IPS DF 6.9 (cell line): ENCODE data around the gene FAM78B.

Experiments used
- DNase-seq: peaks from one replicate; pipeline ENCODE4 v3.0.0-alpha.2; 2013; ENCODE audit warnings: low read depth, low spot score
- H3K27ac ChIP-seq: one replicate; pipeline ENCODE4 v1.5.1; 2013; ENCODE audit warnings: low read length, control low read depth
- H3K27me3 ChIP-seq: 2 replicates; pipeline ENCODE4 v1.6.1; 2013; ENCODE audit warnings: mild to moderate bottlenecking, low read length; ENCODE audit not compliant: control insufficient read depth, insufficient read depth
- H3K36me3 ChIP-seq: 2 replicates; pipeline ENCODE4 v1.6.1; 2013; ENCODE audit warnings: low read length; ENCODE audit not compliant: control insufficient read depth, insufficient read depth
- H3K4me1 ChIP-seq: 2 replicates; pipeline ENCODE4 v1.6.1; 2013; ENCODE audit warnings: low read length; ENCODE audit not compliant: control insufficient read depth, insufficient read depth
- H3K4me3 ChIP-seq: 2 replicates; pipeline ENCODE4 v1.5.1; 2013; ENCODE audit warnings: mild to moderate bottlenecking, low read length
- H3K9me3 ChIP-seq: 2 replicates; pipeline ENCODE4 v1.6.1; 2013; ENCODE audit warnings: low read length, inconsistent platforms; ENCODE audit not compliant: control insufficient read depth, insufficient read depth
- WGBS: extraction: QIAGEN DNeasy Blood & Tissue Kit; methylation state at CpG from one replicate; pipeline ENCODE4 v1.1.7; 2013; ENCODE audit warnings: mixed read lengths, missing lambda C conversion rate; ENCODE audit not compliant: insufficient read length, insufficient coverage; 5-methylcytosine and 5-hydroxymethylcytosine counted together

Gene FAM78B

DNA sequence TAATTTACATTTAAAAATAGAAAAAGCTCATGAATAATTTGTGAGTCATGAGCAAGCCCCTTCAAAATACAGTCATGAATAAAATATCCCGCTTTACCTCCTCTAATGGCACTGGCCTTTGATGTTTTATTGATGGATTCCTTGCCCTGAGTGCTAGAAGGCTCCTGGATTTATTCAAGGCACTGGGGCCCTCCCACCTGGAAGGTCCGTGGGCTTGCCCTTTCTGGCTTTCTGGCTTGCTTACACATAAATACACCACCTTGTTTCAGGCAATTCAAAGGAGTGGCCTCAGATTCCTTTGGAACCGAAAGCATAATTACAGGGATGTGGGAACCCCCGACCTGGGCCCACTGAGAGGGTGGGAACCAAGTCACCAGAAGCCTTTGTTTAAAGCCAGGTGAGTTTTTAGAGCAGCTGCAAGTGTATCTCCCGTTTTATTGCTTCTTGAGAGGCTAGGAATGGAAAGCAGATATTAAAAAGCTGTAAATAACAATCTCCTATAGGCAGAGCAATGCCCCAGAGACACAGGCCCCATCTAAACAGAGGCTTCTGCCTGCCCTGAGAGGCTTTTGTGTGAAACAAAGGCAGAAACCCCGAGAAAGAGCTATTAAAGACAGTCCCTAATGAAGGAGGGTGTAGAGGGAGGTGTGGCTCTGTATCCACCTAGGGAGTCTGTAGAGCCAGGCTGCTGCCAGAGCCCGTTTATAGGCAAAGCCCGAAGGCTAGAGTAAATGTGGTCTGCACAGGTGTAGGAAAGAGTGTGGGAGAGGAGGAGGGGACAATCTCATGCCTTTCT is 126.4 kb downstream of the FAM78B start:
- H3K9me3 ChIP-seq, result no peaks in the 10 kb centered on the region
- H3K27me3 ChIP-seq, result no peaks in the 10 kb centered on the region
- no peak overlapping the region for H3K27ac ChIP-seq
- H3K36me3 ChIP-seq, result no peaks in the 10 kb centered on the region
- no peak overlapping the region for H3K4me3 ChIP-seq
- WGBS, result no CpG with 5 or more reads among the region's 8 CpGs
- DNase-seq, result no peak
- H3K4me1 ChIP-seq, result no peaks in the 10 kb centered on the region

DNA sequence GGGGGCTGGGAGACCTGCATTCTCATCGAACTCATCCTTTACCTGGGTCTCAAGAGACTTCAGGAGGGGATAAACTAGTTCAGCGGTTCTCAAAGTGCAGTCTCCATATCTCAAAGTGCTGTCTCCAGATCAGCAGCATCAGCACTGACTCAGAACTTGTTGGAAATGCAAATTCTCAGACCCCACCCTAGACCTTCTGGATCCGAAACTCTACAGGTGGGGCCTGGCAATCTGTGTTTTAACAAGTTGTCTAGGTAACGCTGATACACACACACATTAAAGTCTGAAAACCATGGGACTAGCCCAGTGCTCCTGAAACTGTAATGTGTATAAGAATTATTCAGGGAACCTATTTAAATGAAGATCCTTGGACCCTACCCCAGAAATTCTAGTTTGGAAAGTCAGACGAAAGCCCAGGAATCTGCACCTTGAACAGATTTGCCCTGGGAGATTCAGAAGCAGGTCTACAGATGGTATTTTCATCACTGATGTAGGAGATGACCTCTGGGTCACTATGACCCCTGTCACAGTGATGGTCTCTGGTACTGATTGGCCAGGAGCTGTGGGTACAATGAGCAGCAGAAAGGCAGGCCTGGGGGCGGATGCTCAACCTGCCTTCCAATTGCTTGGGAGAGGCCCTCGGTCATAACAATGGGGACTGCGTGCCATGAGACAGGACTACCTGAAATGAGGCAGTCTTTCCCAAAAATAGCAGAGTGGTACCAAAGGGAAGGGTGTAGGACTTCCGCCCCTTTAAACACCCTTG is 127.2 kb downstream of the FAM78B start:
- Histone ChIP-seq H3K4me3 (no peak overlapping the region), H3K27ac (no peak overlapping the region), H3K36me3 (no peaks in the 10 kb centered on the region), H3K4me1 (no peaks in the 10 kb centered on the region), H3K9me3 (no peaks in the 10 kb centered on the region), H3K27me3 (no peaks in the 10 kb centered on the region)
- WGBS, result no CpG with 5 or more reads among the region's 9 CpGs
- no peak for DNase-seq

DNA sequence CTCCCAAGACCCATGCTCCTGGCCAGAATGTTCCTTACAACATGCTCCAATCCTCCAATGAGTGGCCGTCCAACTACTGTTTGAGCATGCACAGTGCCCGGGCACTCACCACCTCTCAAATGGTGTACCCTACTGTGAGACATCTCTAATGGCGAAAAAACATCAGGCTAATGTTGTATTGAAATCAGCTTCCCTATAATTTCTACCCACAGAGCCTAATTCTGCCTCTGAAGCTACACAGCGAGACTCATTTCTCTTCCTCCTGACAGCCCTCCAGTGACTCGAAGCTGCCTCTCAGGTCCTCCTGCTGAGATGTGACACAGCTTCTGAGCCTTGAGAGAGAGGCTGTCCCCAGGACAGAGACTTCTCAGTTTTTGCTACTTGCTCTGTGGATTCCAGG is 130.7 kb downstream of the FAM78B start:
- Histone ChIP-seq H3K36me3 (no peaks in the 10 kb centered on the region), H3K4me3 (no peak overlapping the region), H3K27me3 (no peaks in the 10 kb centered on the region), H3K9me3 (no peaks in the 10 kb centered on the region), H3K27ac (no peak overlapping the region), H3K4me1 (no peaks in the 10 kb centered on the region; the same call in 1 of the 2 replicates)
- no peak for DNase-seq
- WGBS, result no CpG with 5 or more reads among the region's 5 CpGs

DNA sequence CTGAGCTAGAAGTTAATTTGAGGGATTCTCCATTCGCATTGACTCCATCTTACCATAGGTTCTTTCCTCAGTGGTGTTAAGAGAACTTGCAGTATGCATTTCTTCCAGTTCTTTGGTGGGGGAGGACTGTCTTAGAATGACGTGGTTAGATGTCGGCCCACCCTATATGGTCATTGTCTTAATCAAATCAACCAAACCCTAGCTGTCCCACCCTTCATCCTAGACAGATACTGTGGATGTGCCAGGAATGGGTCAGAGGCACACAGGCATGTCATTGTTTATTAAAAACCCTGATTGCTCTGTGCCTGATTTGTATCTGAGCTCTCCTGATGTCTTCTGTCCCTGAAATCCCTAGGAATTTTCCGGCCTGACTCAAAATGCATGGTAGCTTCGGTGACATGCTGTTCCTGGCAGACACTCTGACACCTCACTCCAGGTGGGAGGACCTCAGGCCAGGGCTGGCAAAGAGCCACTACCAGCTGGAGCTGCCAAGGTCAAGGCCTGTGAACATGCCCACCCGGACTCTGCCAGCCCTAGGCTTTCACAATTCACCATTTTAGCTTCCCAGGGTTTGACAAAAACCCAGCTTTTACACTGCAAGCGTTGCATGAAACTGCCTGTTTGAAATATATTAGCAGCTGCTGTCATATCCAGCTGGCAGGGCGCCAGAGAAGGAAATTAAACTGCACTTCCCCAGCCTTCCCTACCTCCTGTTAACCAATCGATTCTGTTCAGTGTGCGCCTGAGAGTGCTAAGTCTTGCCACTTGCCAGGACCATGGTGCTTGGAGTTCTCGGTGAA is 134.0 kb downstream of the FAM78B start:
- Histone ChIP-seq H3K4me3 (no peak overlapping the region), H3K27me3 (no peaks in the 10 kb centered on the region), H3K36me3 (no peaks in the 10 kb centered on the region), H3K4me1 (no peaks in the 10 kb centered on the region; the same call in 1 of the 2 replicates), H3K27ac (no peak overlapping the region), H3K9me3 (no peaks in the 10 kb centered on the region)
- WGBS, result no CpG with 5 or more reads among the region's 11 CpGs
- no peak for DNase-seq

DNA sequence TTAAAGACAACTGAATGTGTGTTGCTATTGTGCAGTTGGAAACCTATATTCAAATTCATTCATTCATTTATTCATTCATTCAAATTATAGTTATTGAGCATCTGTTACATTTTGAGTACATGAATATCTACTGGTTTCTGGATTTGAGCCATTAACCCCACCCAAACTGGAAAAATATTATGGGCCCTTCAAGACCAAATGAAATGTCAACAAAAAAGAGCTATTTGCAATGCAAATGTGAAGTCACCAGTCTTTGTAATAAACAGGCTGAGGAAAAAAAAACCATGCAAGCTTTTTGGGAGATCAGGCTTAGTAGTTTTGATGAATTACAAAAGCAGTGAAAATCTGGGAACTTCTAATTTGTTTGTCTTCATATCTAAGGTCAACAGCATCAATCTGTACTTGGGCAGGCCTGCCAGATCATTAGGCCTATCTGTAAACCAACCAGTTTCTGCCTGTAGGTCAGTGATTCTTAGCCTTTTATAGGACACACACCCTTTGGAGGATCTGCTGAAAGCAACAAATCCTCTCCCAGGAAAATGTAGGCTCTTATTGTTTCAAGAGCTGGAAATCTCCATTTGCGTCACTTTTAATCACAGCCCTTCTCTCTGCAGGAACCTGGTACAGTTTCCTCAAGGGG is 134.7 kb downstream of the FAM78B start:
- DNase-seq, result no peak
- Histone ChIP-seq H3K27ac (no peak overlapping the region), H3K4me1 (no peaks in the 10 kb centered on the region; the same call in 1 of the 2 replicates), H3K27me3 (no peaks in the 10 kb centered on the region), H3K4me3 (no peak overlapping the region), H3K9me3 (no peaks in the 10 kb centered on the region), H3K36me3 (no peaks in the 10 kb centered on the region)
- no CpG with 5 or more reads among the region's 1 CpG for WGBS

DNA sequence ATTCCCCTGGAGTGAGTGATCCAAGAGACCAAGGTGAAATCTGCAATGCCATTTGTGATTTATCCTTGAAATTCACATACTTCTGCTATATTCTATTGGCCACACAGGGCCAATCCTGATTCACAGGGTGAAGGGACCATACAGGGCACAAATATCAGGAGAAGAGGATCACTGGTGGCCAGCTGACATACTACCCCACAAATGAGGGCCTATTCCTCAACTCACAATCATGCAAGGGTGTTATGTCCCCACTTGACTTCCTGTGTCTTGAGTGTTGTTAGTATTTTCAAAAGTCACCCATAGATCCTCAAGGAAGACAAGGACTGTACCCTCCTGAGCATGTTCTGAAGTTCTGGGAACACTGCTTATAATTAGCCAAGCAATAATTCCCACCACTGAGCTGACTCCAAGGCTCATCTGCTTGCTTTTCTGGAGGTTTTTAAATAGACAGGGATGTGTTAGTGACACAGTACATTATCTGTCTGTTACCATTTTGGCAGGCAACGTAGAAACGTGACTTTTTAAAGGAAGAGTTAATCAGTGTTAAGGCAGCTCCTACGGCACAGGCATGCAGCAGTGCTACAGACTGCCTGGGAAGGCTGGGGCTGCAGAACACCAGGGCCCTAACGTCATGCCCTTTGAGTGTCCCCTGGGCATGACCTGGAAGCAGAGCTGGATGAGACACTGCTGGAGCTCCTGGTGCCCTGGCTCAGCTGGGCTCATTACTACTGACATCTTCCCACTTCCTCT is 137.4 kb downstream of the FAM78B start:
- Histone ChIP-seq H3K4me1 (no peaks in the 10 kb centered on the region; the same call in 1 of the 2 replicates), H3K4me3 (no peak overlapping the region), H3K9me3 (no peaks in the 10 kb centered on the region), H3K27ac (no peak overlapping the region), H3K36me3 (no peaks in the 10 kb centered on the region), H3K27me3 (no peaks in the 10 kb centered on the region)
- no peak for DNase-seq
- WGBS, result no CpG with 5 or more reads among the region's 4 CpGs

DNA sequence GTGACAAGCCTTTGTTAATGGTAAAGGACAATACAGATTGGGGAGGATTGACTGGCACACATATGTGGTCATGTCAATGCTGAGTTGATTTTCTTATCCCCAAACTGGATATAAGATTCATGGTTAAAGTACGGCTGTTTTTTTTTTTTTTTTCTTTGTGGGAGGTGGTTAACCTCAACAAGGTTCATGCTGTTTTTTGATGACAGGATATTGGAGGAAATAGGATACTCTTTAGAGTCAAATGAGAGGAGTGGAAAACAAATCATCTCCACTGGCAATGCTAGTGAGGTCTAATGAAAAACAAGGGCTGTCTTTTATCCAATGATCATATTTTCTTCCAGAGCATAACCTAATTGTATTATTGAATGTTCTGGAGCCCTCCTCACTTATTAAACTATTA is 140.2 kb downstream of the FAM78B start:
- no peak overlapping the region for H3K27ac ChIP-seq
- DNase-seq, result no peak
- H3K27me3 ChIP-seq, result no peaks in the 10 kb centered on the region
- no CpG with 5 or more reads among the region's 1 CpG for WGBS
- H3K4me3 ChIP-seq, result no peak overlapping the region
- H3K4me1 ChIP-seq, result no peaks in the 10 kb centered on the region
- no peaks in the 10 kb centered on the region for H3K36me3 ChIP-seq
- H3K9me3 ChIP-seq, result no peaks in the 10 kb centered on the region

DNA sequence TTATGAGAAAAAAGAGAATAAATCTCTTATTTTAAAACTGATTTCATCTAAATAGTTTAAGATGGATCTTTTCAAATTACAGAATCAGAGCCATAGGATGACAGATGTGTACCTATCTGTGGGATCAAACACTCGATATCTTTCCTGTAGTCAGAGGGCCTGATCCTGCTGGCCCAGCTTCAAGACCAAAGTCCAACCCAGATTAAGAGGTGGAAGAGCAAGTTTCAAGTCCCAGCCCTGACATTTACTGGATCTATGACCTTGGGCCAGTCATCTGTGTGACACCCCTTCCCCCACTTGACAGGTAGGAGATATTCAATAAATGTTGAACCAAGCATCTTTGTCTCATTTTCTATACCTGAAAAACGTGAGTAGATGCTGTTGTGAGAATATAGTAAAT is 140.7 kb downstream of the FAM78B start:
- H3K27me3 ChIP-seq, result no peaks in the 10 kb centered on the region
- WGBS, result no CpG with 5 or more reads among the region's 2 CpGs
- no peaks in the 10 kb centered on the region for H3K4me1 ChIP-seq
- DNase-seq, result no peak
- H3K27ac ChIP-seq, result no peak overlapping the region
- no peaks in the 10 kb centered on the region for H3K9me3 ChIP-seq
- no peaks in the 10 kb centered on the region for H3K36me3 ChIP-seq
- no peak overlapping the region for H3K4me3 ChIP-seq

DNA sequence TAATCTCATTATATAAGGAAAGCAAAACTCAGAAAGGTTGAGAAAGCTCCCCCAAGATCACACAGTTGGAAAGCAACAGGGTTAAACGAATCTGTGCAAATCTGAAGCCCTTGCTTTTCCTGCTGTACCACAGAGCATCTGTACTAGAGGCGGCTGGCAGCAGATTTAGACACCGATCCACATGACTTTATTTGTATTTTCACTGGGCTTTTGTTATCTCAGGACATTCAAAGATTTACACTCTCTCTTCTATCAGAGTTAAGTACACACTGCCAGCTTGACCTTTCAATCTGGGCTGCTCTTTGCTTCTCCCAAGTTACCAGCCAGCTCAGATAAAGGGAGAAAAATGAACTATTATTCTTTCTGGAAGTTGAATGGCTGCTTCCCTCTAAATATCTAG is 146.6 kb downstream of the FAM78B start:
- no peaks in the 10 kb centered on the region for H3K36me3 ChIP-seq
- no peaks in the 10 kb centered on the region for H3K4me1 ChIP-seq
- H3K4me3 ChIP-seq, result no peak overlapping the region
- DNase-seq, result no peak
- H3K27ac ChIP-seq, result no peak overlapping the region
- H3K9me3 ChIP-seq, result no peaks in the 10 kb centered on the region
- no peaks in the 10 kb centered on the region for H3K27me3 ChIP-seq
- no CpG with 5 or more reads among the region's 3 CpGs for WGBS
